GM12892 (cell line): ENCODE results near the gene RNASET2.

Experiments
- POLR2A ChIP-seq: IDR thresholded peaks from 2 replicates; pipeline ENCODE4 v1.6.1; 2011; ENCODE audit warnings: low read depth, low read length, control low read depth
- POLR2AphosphoS5 ChIP-seq: IDR thresholded peaks from 2 replicates; pipeline ENCODE4 v1.6.1; 2011; ENCODE audit warnings: low read depth, low read length, control low read depth
- TAF1 ChIP-seq: IDR thresholded peaks from 2 replicates; pipeline ENCODE4 v1.6.1; 2011; ENCODE audit warnings: low read depth, mild to moderate bottlenecking, control low read depth, low read length, borderline replicate concordance

GRCh38 chr6:166921570-166921969, 34.8 kb downstream of the RNASET2 start:
- no peak for TF ChIP-seq TAF1
- no peak for TF ChIP-seq POLR2A
- no peak for TF ChIP-seq POLR2AphosphoS5
